ENCODE results near the gene FOSL2. TPM values are rescaled to one million over a fixed set of nuclear protein-coding genes. Genes with fewer than 3 reads are reported as not detected.

Gene FOSL2
- total RNA-seq, 1 donor from 2014 or later, result 213 TPM

DNA sequence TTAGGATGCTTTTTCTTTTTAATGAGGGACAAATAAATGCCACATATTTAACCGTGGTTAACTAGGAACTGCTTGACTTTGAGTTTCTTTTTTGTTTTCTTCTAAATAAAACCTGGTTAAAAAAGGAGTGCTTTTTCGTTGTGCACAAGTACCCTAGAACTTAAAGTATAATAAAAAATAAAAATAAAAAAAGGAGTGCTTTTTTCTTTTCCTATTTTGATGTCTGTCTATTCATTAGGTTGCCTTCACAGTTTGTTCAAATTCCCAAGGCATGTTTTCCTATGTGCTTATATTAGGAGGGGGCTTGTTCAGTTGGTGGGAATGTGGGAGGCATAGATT lies 4.4 kb downstream of the FOSL2 start:
- Histone ChIP-seq H3K4me1 (peaks cover 51% of the 10 kb centered on the region), H3K27ac (peak overlapping the region; percentile 100), H3K4me3 (peak overlapping the region; percentile 89 to 93), H3K9me3 (no peaks in the 10 kb centered on the region), H3K36me3 (peaks cover 0 to 33% of the 10 kb centered on the region in 2 donors), H3K27me3 (no peaks in the 10 kb centered on the region)
- intact Hi-C loops (cut with DNase I), result loop anchor here (2.0 to 5.0 kb wide), 2 partner anchors 230 to 508 kb away; no protein-coding TSS in a partner anchor
- TF ChIP-seq POLR2A (IDR thresholded peaks at IDR 0.05) (no peak), POLR2AphosphoS5 (IDR thresholded peaks at IDR 0.05; ENCODE audit: insufficient read depth in 1 of 2, low read depth in 1 of 2) (no peak)
- TF ChIP-seq, protein P1, sequence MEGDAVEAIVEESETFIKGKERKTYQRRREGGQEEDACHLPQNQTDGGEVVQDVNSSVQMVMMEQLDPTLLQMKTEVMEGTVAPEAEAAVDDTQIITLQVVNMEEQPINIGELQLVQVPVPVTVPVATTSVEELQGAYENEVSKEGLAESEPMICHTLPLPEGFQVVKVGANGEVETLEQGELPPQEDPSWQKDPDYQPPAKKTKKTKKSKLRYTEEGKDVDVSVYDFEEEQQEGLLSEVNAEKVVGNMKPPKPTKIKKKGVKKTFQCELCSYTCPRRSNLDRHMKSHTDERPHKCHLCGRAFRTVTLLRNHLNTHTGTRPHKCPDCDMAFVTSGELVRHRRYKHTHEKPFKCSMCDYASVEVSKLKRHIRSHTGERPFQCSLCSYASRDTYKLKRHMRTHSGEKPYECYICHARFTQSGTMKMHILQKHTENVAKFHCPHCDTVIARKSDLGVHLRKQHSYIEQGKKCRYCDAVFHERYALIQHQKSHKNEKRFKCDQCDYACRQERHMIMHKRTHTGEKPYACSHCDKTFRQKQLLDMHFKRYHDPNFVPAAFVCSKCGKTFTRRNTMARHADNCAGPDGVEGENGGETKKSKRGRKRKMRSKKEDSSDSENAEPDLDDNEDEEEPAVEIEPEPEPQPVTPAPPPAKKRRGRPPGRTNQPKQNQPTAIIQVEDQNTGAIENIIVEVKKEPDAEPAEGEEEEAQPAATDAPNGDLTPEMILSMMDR (IDR thresholded peaks at IDR 0.05), result peak in 1 of 3 experiments; percentile 1
- DNase-seq (ENCODE audit: extremely low spot score in 2 of 2), result no peak

DNA sequence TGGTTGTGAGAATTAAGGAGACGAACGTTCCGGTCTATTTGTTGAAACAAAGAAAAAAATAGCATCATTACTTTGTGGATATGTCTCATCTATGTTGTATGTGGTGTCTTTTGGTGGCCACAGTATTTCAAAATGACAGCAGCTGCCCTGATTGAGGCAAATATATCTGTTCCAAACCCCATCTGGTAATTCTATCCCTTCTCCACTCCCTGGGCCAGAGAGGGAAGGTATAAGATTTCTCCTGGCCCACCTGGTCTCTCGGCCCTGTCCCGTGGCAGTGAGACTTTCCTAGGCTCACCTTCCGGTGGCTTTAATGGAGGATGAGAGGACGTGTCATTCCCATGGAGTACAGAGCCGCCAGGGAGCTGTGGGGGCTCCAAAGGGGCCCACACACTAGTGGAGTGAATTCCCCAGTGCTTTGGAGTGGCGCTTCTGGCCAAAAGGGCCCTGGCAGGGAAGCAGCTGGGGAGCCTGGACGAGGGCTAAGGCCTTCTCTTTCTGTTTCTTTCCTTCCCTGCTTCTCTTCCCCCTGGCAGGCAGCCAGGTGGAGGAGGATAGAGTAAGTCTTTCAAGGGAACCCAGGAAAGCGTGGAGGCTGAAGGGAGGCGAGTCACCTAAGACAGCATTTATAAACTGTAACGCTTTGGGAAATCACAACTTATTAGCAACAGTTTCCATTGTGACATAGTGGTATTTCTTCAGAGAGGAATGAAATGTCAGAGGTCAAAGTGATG lies 5.6 kb downstream of the FOSL2 start:
- no peak for DNase-seq (ENCODE audit: extremely low spot score in 2 of 2)

DNA sequence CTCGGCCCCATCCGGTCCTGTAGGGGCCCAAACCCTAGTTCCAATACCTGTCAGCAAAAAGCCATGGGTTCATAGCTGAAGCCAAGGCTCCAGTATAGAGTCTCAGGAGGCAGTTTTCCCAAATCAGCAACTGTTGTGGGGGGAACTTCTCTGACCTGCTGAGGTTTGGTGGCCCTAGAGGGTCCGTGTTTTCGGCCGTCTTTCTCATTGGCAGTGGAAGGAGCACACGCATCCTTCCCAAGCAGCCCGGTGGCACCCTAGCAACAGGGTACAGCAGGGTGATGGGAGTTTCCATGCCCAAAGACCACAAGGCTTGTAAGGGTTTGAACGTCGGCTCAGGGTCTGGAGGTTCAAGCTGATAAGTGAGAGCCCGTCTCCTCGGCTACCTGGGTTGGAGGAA lies 6.6 kb downstream of the FOSL2 start:
- TF ChIP-seq POLR2AphosphoS5 (IDR thresholded peaks at IDR 0.05; ENCODE audit: insufficient read depth in 1 of 2, low read depth in 1 of 2) (no peak), POLR2A (IDR thresholded peaks at IDR 0.05) (no peak)
- TF ChIP-seq, protein P1 (IDR thresholded peaks at IDR 0.05), result no peak
- DNase-seq (ENCODE audit: extremely low spot score in 2 of 2), result no peak
- Histone ChIP-seq H3K4me1 (peaks cover 73% of the 10 kb centered on the region), H3K9me3 (no peaks in the 10 kb centered on the region), H3K27ac (peak overlapping the region; percentile 100), H3K4me3 (peak overlapping the region; percentile 89 to 93), H3K27me3 (no peaks in the 10 kb centered on the region), H3K36me3 (peaks cover 3 to 46% of the 10 kb centered on the region in 2 donors)
- intact Hi-C loops (cut with DNase I), result loop anchor here (5.0 kb wide), 1 partner anchor 232 kb away; no protein-coding TSS in a partner anchor

More for the DNA sequence above, 5.6 kb downstream of the FOSL2 start:
- peaks cover 63% of the 10 kb centered on the region for H3K4me1 ChIP-seq
- H3K9me3 ChIP-seq, result no peaks in the 10 kb centered on the region
- H3K27me3 ChIP-seq, result no peaks in the 10 kb centered on the region
- intact Hi-C loops (cut with DNase I), result loop anchor here (5.0 kb wide), 1 partner anchor 231 kb away; no protein-coding TSS in a partner anchor
- peak overlapping the region; percentile 100 for H3K27ac ChIP-seq
- peak; percentile 50 to 75 for TF ChIP-seq POLR2AphosphoS5 (IDR thresholded peaks at IDR 0.05; ENCODE audit: insufficient read depth in 1 of 2, low read depth in 1 of 2)
- TF ChIP-seq, protein P1 (IDR thresholded peaks at IDR 0.05), result no peak
- TF ChIP-seq POLR2A (IDR thresholded peaks at IDR 0.05), result peak in 1 of 2 donors; percentile 26
- peak overlapping the region; percentile 89 to 93 for H3K4me3 ChIP-seq
- H3K36me3 ChIP-seq, result peaks cover 0 to 37% of the 10 kb centered on the region in 2 donors

GRCh38 chr2:28399956-28400355 lies 7.3 kb downstream of the FOSL2 start:
- peaks cover 3 to 46% of the 10 kb centered on the region in 2 donors for H3K36me3 ChIP-seq
- intact Hi-C loops (cut with DNase I), result loop anchor here (5.0 kb wide), 1 partner anchor 233 kb away; no protein-coding TSS in a partner anchor
- H3K27me3 ChIP-seq, result no peaks in the 10 kb centered on the region
- H3K27ac ChIP-seq, result peak overlapping the region; percentile 100
- no peak for DNase-seq (ENCODE audit: extremely low spot score in 2 of 2)
- peaks cover 80% of the 10 kb centered on the region for H3K4me1 ChIP-seq
- H3K4me3 ChIP-seq, result peak overlapping the region; percentile 89 to 93
- TF ChIP-seq, protein P1 (IDR thresholded peaks at IDR 0.05), result no peak
- no peak for TF ChIP-seq POLR2AphosphoS5 (IDR thresholded peaks at IDR 0.05; ENCODE audit: insufficient read depth in 1 of 2, low read depth in 1 of 2)
- no peaks in the 10 kb centered on the region for H3K9me3 ChIP-seq

- H3K4me1 ChIP-seq, result peaks cover 85% of the 10 kb centered on the region
- H3K27ac ChIP-seq, result peak overlapping the region; percentile 100
- intact Hi-C loops (cut with DNase I), result no loop called here
- peaks cover 3 to 46% of the 10 kb centered on the region in 2 donors for H3K36me3 ChIP-seq
- TF ChIP-seq POLR2A (IDR thresholded peaks at IDR 0.05) (no peak), POLR2AphosphoS5 (IDR thresholded peaks at IDR 0.05; ENCODE audit: insufficient read depth in 1 of 2, low read depth in 1 of 2) (no peak)
- TF ChIP-seq, protein P1 (IDR thresholded peaks at IDR 0.05), result no peak
- no peaks in the 10 kb centered on the region for H3K9me3 ChIP-seq
- H3K27me3 ChIP-seq, result no peaks in the 10 kb centered on the region
- peak overlapping the region; percentile 89 to 93 for H3K4me3 ChIP-seq
- DNase-seq (ENCODE audit: extremely low spot score in 2 of 2), result no peak
These were observed 7.8 kb downstream of the FOSL2 start for GRCh38 chr2:28400419-28400818.

All from vagina (tissue), 2 donors.